Nephron (organoid): ENCODE results near the gene CECR2.
"Not testable (repeated sequence)": the region's sequence is repeated elsewhere in the genome, so short reads cannot be mapped to it uniquely, and the experiment has no call there.

Experiments
- H3K27ac Mint-ChIP-seq, 3 experiments: 2 replicates each; pipeline ENCODE4 v1.8.0; 2020; ENCODE audit warnings: mixed read lengths in 3 of 3, mild to moderate bottlenecking in 2 of 3, moderate library complexity in 1 of 3
- H3K27me3 Mint-ChIP-seq: 2 replicates; pipeline ENCODE4 v1.8.0; 2021; ENCODE audit warnings: low read depth, mild to moderate bottlenecking, moderate library complexity, mixed read lengths
- H3K36me3 Mint-ChIP-seq: 2 replicates; pipeline ENCODE4 v1.8.0; 2020; ENCODE audit warnings: low read depth, mixed read lengths
- H3K4me1 Mint-ChIP-seq: 2 replicates; pipeline ENCODE4 v1.8.0; 2020; ENCODE audit warnings: mixed read lengths
- H3K4me3 Mint-ChIP-seq, 3 experiments: 2 replicates each; pipeline ENCODE4 v1.8.0; 2020; ENCODE audit warnings: mild to moderate bottlenecking in 3 of 3, mixed read lengths in 3 of 3, moderate library complexity in 2 of 3
- H3K9me3 Mint-ChIP-seq: 2 replicates; pipeline ENCODE4 v1.8.0; 2020; ENCODE audit warnings: mixed read lengths
- TF ChIP-seq, protein P1 (sequence below), 3 experiments: fragments of 200-600 bp; sonication (generic); IDR thresholded peaks; one replicate each; pipeline ENCODE4 v1.5.0; 2021; ENCODE audit warnings: antibody characterized with exemption in 3 of 3; ENCODE audit not compliant: unreplicated experiment in 3 of 3

The CECR2 gene

DNA sequence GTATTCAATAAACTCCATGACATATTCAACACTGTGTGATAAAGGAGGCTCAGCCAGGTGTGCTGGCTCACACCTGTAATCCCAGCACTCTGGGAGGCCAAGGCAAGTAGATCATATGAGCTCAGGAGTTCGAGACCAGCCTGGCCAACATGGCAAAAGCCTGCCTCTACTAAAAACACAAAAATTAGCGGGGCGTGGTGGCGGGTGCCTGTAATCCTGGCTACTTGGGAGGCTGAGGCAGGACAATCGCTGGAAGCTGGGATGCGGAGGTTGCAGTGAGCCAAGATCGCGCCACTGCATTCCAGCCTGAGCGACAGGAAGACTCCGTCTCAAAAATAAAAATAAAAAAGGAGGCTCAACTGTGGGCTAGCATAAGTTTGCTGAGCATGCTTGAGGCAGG, 189.9 kb downstream of the CECR2 start:
- TF ChIP-seq, protein P1, sequence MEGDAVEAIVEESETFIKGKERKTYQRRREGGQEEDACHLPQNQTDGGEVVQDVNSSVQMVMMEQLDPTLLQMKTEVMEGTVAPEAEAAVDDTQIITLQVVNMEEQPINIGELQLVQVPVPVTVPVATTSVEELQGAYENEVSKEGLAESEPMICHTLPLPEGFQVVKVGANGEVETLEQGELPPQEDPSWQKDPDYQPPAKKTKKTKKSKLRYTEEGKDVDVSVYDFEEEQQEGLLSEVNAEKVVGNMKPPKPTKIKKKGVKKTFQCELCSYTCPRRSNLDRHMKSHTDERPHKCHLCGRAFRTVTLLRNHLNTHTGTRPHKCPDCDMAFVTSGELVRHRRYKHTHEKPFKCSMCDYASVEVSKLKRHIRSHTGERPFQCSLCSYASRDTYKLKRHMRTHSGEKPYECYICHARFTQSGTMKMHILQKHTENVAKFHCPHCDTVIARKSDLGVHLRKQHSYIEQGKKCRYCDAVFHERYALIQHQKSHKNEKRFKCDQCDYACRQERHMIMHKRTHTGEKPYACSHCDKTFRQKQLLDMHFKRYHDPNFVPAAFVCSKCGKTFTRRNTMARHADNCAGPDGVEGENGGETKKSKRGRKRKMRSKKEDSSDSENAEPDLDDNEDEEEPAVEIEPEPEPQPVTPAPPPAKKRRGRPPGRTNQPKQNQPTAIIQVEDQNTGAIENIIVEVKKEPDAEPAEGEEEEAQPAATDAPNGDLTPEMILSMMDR (IDR thresholded peaks at IDR 0.05; ENCODE audit: unreplicated experiment in 3 of 3): no peak
- Mint-ChIP-seq H3K9me3 (no peaks in the 10 kb centered on the region), H3K27ac (no peak overlapping the region), H3K4me1 (peaks cover 22% of the 10 kb centered on the region), H3K36me3 (peaks cover 40% of the 10 kb centered on the region), H3K4me3 (no peak overlapping the region), H3K27me3 (no peaks in the 10 kb centered on the region)

- no peaks in the 10 kb centered on the region for H3K27me3 Mint-ChIP-seq
- H3K4me3 Mint-ChIP-seq: peak within 1 kb of the TSS; percentile 43 to 75 (median 72)
- peaks cover 25% of the 10 kb centered on the region for H3K36me3 Mint-ChIP-seq
- peak within 1 kb of the TSS; percentile 92 to 98 (median 97) for H3K27ac Mint-ChIP-seq
- TF ChIP-seq, protein P1 (IDR thresholded peaks at IDR 0.05; ENCODE audit: unreplicated experiment in 3 of 3): peak in 2 of 3 experiments; percentile 12 to 39
- H3K4me1 Mint-ChIP-seq: peaks cover 35% of the 10 kb centered on the region
- H3K9me3 Mint-ChIP-seq: no peaks in the 10 kb centered on the region
These were observed 193.9 kb downstream of the CECR2 start, which contains the start of gene SLC25A18 for GRCh38 chr22:17562906-17563870. SLC25A18 (plus strand) TSS chr22:17563498; CDS start chr22:17579945, 16,447 bp downstream.

DNA sequence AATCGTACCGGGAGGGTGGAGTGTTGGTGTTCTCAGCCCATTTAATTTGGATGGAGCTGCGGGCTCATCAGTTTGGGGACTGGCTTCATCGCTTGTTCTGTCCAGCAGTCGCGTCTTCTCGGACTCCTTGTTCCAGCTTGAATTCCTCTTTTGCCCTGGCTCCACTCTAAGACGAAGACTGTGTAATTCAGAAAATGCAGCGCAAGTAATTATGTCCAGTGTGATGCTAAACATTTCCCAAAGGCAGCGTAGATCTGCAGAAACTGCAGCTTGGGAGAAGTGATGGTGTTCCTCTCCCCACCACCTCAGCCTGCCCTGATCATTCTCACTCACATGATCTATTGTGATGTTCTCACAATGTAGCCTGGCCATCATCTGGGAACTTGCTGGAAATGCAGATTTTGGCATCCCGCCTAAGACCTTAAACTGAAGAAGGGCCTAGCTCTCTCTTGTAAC, 194.7 kb downstream of the CECR2 start:
- H3K9me3 Mint-ChIP-seq: no peaks in the 10 kb centered on the region
- H3K4me3 Mint-ChIP-seq: peak overlapping the region; percentile 43 to 75 (median 72)
- TF ChIP-seq, protein P1 (IDR thresholded peaks at IDR 0.05; ENCODE audit: unreplicated experiment in 3 of 3): no peak
- peaks cover 35% of the 10 kb centered on the region for H3K4me1 Mint-ChIP-seq
- peaks cover 18% of the 10 kb centered on the region for H3K36me3 Mint-ChIP-seq
- H3K27me3 Mint-ChIP-seq: no peaks in the 10 kb centered on the region
- H3K27ac Mint-ChIP-seq: peak overlapping the region; percentile 92 to 98 (median 97)

DNA sequence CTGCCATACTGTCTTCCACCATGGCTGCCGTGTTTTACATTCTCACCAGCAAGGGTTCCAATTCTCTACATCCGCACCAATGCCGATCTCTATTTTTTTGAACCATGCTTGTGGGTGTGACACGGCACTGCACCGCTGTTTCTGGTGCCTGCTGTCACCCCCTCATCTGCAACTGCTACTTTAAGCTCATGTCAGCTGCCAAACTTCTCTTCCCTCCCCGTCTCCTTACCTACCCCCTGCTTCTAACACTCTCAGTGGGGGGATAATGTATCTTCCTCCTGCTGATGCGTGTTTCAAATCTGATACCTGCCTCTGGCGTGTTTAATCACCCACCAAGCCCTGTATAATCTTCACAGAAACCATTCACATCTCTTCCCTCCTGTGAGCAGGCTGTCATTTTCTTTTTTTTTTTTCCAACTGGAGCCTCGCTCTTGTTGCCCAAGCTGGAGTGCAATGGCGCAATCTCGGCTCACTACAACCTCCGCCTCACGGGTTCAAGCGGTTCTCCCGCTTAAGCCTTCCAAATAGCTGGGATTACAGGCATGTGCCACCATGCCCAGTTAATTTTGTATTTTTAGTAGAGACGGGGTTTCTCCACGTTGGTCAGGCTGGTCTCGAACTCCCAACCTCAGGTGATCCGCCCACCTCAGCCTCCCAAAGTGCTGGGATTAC, 196.9 kb downstream of the CECR2 start:
- not testable (repeated sequence) for H3K27me3 Mint-ChIP-seq, H3K36me3 Mint-ChIP-seq, H3K9me3 Mint-ChIP-seq, H3K4me3 Mint-ChIP-seq
- Mint-ChIP-seq H3K27ac (peak overlapping the region in 2 of 3 experiments; percentile 10 to 71), H3K4me1 (peaks cover 55% of the 10 kb centered on the region)

DNA sequence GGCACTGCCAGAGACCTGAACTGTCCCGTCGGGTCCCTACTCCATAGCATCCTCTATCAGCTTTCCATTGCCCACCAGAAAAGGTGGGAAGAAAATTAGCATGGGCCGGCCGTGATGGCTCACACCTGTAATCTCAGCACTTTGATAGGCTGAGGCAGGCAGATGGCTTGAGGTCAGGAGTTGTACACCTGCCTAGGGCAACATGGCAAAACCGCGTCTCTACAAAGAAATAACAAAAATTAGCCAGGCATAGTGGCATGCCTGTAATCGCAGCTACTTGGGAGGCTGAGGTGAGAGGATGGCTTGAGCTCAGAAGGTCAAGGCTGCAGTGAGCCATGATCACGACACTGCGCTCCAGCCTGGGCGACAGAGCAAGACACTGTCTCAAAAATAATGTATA, 197.5 kb downstream of the CECR2 start:
- H3K4me1 Mint-ChIP-seq: peaks cover 59% of the 10 kb centered on the region
- peaks cover 3% of the 10 kb centered on the region for H3K36me3 Mint-ChIP-seq
- H3K9me3 Mint-ChIP-seq: no peaks in the 10 kb centered on the region

More for the DNA sequence above, 197.5 kb downstream of the CECR2 start:
- H3K4me3 Mint-ChIP-seq: no peak overlapping the region
- no peaks in the 10 kb centered on the region for H3K27me3 Mint-ChIP-seq
- TF ChIP-seq, protein P1 (IDR thresholded peaks at IDR 0.05; ENCODE audit: unreplicated experiment in 3 of 3): no peak
- H3K27ac Mint-ChIP-seq: peak overlapping the region in 1 of 3 experiments; percentile 10
